IMR-90 (cell line): Measurements from ENCODE around the gene ZNF580.

Source experiments
- BHLHE40 ChIP-seq: fragments of 150-350 bp; IDR thresholded peaks from 2 replicates; pipeline ENCODE4 v1.6.1; 2016; ENCODE audit warnings: mild to moderate bottlenecking, low read depth, low read length
- FOS ChIP-seq: fragments of 150-350 bp; IDR thresholded peaks from 2 replicates; pipeline ENCODE4 v1.6.1; 2016; ENCODE audit warnings: low read depth, low read length
- MAZ ChIP-seq: IDR thresholded peaks from 2 replicates; pipeline ENCODE4 v1.6.1; 2012; ENCODE audit warnings: low read depth, mild to moderate bottlenecking, low read length, improper control_type of control experiment, moderate library complexity, borderline replicate concordance
- POLR2A ChIP-seq: IDR thresholded peaks from 2 replicates; pipeline ENCODE4 v1.6.1; 2012; ENCODE audit warnings: mild to moderate bottlenecking, low read depth, low read length
- RAD21 ChIP-seq: IDR thresholded peaks from 2 replicates; pipeline ENCODE4 v1.6.1; 2012; ENCODE audit warnings: low read length, improper control_type of control experiment
- RFX5 ChIP-seq: IDR thresholded peaks from 2 replicates; pipeline ENCODE4 v1.8.0; 2012; ENCODE audit warnings: low read depth, mild to moderate bottlenecking, low read length, moderate library complexity
- SMC3 ChIP-seq: fragments of 150-350 bp; IDR thresholded peaks from 2 replicates; pipeline ENCODE4 v1.6.1; 2016; ENCODE audit warnings: low read depth, mild to moderate bottlenecking, antibody characterized with exemption, low read length, moderate library complexity
- TF ChIP-seq, protein P1 (sequence below): fragments of 150-350 bp; IDR thresholded peaks from 2 replicates; pipeline ENCODE4 v1.6.1; 2016; ENCODE audit warnings: low read depth, mild to moderate bottlenecking, low read length, moderate library complexity, borderline replicate concordance
- TF ChIP-seq, protein P2 (sequence below): conservative IDR thresholded peaks from 2 replicates; pipeline ENCODE4 v1.5.1; 2012; ENCODE audit warnings: mild to moderate bottlenecking, low read depth, low read length, improper control_type of control experiment
- TF ChIP-seq, protein P3 (sequence below): fragments of 150-350 bp; IDR thresholded peaks from 2 replicates; pipeline ENCODE4 v1.6.1; 2017; ENCODE audit warnings: mild to moderate bottlenecking, antibody characterized with exemption, low read length, low read depth

DNA sequence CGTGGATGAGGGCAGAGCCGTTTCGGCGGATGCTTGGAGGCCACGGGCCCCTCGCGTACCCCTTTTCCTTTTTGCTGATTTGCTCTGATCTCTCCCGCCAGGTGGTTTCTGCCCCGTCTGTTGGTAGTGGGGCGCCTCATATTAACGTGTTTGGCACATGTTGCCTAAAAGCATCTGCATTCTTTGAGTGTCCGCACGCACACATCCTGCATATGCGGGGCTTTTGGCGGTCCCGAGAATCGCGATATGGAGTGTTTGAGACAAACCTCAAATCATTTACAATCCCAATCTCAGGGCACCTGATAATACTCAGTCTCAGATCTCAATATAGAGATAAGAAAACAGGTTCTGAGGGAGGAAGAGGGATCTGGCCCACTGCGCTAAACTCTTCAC, 14.8 kb downstream of the ZNF580 start:
- TF ChIP-seq, protein P1, sequence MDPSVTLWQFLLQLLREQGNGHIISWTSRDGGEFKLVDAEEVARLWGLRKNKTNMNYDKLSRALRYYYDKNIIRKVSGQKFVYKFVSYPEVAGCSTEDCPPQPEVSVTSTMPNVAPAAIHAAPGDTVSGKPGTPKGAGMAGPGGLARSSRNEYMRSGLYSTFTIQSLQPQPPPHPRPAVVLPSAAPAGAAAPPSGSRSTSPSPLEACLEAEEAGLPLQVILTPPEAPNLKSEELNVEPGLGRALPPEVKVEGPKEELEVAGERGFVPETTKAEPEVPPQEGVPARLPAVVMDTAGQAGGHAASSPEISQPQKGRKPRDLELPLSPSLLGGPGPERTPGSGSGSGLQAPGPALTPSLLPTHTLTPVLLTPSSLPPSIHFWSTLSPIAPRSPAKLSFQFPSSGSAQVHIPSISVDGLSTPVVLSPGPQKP: no peak
- TF ChIP-seq, protein P2, sequence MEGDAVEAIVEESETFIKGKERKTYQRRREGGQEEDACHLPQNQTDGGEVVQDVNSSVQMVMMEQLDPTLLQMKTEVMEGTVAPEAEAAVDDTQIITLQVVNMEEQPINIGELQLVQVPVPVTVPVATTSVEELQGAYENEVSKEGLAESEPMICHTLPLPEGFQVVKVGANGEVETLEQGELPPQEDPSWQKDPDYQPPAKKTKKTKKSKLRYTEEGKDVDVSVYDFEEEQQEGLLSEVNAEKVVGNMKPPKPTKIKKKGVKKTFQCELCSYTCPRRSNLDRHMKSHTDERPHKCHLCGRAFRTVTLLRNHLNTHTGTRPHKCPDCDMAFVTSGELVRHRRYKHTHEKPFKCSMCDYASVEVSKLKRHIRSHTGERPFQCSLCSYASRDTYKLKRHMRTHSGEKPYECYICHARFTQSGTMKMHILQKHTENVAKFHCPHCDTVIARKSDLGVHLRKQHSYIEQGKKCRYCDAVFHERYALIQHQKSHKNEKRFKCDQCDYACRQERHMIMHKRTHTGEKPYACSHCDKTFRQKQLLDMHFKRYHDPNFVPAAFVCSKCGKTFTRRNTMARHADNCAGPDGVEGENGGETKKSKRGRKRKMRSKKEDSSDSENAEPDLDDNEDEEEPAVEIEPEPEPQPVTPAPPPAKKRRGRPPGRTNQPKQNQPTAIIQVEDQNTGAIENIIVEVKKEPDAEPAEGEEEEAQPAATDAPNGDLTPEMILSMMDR: no peak
- TF ChIP-seq BHLHE40: no peak
- no peak for TF ChIP-seq SMC3
- TF ChIP-seq POLR2A: no peak
- no peak for TF ChIP-seq RFX5
- no peak for TF ChIP-seq MAZ
- TF ChIP-seq, protein P3, sequence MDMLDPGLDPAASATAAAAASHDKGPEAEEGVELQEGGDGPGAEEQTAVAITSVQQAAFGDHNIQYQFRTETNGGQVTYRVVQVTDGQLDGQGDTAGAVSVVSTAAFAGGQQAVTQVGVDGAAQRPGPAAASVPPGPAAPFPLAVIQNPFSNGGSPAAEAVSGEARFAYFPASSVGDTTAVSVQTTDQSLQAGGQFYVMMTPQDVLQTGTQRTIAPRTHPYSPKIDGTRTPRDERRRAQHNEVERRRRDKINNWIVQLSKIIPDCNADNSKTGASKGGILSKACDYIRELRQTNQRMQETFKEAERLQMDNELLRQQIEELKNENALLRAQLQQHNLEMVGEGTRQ: no peak
- TF ChIP-seq RAD21: no peak
- no peak for TF ChIP-seq FOS
